Lung microvascular endothelial cell (primary cell): Measurements from ENCODE around the gene PIK3R1. TPM values are rescaled to one million over a fixed set of nuclear protein-coding genes. Genes with fewer than 3 reads are reported as not detected.

Source experiments
- DNase-seq, 2 donors: peaks; one replicate each; pipeline versions ENCODE4 v3.0.0 to v3.0.0-alpha.2; 2010; ENCODE audit warnings: low read depth in 2 of 2
- total RNA-seq: library from RNA; depleted of rRNA; stranded (reverse); fragments of >200 nt; gene quantifications from 2 replicates; pipeline ENCODE4 v1.2.1, GENCODE V29; 2014

The PIK3R1 gene
- total RNA-seq = 22.9 and 26.4 TPM in 2 replicates

GRCh38 chr5:68215208-68215897 is at the start of gene PIK3R1:
TSS of gene PIK3R1 (plus strand) at chr5:68215756. CDS start at chr5:68226676, 10,920 bp downstream.
- DNase-seq = peak; percentile 96 to 97

- DNase-seq = no peak
Observed at GRCh38 chr5:68167195-68167651, 48.3 kb upstream of the PIK3R1 start.

DNA sequence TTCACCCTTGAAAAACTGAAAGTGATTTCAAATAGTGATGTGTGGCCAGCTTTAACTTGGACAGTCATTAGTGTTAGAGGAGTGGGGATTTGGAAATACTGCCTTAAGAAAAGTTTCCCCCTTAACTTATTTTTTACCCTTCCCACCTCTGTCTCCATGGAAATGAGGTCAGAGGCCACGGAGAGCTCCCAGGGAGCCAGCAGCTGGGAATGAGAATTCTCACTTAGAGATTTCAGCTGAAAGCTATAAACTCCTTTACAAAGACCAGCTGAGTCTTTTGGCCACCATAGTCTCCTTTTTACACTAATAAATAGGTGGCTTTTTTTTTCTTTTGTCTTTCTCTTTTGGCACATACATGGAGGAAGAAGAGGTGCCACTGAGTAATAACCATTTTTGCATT is 45.7 kb upstream of the PIK3R1 start:
- no peak for DNase-seq

DNA sequence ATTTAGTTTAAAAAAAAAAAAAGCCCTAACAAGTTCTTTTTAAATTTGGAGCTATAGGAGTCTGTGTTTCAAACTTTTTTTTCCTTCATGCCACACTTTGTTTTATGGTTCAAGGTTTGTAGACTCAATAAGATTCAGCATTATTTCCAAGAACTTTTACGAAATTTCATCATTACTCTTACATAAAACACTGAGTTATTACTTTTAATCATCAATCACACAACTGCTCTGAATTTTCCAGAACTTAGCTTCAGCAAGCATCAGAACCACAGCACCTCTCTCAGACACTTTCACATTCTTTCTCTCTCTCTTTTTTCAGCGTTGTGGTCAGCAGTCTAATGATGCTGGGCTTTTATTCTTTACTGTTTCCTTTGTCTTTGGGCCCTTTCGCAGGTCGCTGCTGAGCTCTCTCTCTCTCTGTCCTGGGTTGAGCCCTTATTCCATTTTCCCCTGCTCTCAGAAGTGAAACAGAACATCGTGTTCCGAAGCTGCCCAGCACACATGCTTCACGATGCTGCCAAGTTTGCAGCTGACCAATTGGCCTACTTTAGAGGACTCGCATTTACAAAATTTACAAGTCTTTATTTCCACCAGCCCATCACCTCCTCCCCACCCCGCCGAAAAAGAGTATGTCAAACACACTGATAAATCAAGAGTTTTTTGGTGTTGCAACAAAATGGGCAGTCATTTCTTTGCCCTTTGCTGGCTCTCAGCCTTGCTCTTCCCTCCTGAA is 44.6 kb upstream of the PIK3R1 start:
- DNase-seq = peak in 1 of 2 donors; percentile 1

DNA sequence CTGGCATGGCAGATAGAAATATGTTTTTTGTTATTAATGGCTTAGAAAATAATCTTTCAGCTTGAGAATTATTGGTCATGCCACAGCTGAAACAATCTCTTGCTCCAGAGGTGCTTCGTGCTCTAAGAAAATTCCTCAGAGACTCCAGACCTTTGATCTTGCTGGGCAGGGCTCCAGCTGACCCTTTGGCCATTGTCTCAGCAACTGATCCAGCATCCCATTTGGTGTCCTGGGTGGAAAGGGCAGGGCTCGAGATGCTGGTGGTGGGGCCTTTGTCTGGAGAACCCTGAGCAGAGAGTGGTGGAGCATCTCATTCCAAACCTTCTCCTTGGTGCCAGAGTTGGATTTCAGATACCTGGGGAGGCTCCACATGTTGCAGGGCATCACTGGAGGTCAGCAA is 43.2 kb upstream of the PIK3R1 start:
- no peak for DNase-seq

DNA sequence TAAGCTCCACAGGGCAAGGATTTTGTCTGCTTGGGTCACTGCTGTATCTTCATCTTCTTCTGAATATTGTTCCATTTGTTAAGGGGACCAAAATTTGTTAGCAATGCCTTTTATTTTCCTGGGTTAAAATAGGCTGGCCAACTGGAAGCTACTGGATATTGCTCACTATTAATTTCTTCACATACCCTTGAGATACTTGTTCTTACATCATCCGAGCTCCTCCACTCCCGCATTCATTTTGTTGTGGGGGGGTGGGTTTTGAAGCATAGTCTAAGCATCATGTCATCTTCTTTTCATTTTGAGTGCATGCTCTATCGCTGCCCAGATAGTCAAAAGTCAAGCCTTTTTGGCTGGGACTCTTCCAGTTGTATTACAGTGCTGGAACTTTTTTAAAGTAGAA is 42.5 kb upstream of the PIK3R1 start:
- no peak for DNase-seq

DNA sequence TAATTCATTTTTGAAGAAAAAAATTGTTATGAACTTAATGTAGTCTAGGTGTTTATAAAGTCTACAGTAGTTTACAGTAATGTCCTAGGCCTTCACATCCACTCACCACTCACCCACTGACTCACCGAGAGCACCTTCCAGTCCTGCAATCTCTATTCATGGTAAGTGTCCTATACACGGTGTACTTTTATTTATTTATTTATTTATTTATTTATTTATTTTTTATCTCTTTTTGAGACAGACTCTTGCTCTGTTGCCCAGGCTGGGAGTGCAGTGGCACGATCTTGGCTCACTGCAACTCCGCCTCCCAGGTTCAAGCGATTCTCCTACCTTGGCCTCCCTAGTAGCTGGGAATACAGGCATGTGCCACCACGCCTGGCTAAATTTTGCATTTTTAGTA is 39.3 kb upstream of the PIK3R1 start:
- DNase-seq = no peak

GRCh38 chr5:68176802-68177479 is 38.6 kb upstream of the PIK3R1 start:
- DNase-seq = no peak

GRCh38 chr5:68177676-68178075 is 37.9 kb upstream of the PIK3R1 start:
- no peak for DNase-seq

DNA sequence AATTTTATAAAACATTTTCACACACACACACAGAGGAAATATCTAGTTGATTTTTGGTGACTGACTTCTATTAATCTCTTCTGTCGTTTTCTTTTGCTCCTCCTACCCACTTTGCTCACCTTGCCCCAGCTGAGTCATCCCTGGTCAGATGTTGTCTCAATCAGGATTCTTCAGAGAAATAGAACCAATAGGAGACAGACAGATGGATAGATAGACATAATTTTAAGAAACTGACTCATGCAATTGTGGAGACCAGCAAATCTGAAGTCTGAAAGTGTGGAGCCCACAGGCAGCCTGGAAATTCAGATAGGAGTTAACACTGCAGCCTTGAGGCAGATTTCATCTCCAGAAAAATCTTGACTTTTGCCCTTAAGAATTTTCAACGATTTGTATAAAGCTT is 37.0 kb upstream of the PIK3R1 start:
- no peak for DNase-seq

GRCh38 chr5:68180121-68181038 is 35.2 kb upstream of the PIK3R1 start:
- no peak for DNase-seq

GRCh38 chr5:68181039-68181599 is 34.4 kb upstream of the PIK3R1 start:
- no peak for DNase-seq

DNA sequence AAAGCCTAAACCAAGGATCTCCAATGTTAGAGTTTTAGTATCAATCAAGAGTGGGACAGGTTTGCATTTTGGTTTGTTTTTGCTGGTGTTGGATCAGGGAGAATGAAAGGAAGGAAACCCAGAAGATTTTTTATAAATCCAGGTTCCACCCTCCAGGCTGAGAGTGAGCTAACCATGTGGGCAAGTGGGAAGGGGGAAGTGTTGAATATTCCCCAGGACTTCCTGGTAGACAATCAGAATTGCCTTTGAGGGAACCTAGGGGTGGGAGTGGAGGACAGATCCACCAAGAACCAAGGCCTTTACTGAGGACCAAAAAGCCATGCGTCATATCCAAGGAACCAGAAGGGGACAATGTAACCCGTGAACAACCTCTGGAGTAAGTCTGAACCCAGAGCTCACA is 33.5 kb upstream of the PIK3R1 start:
- no peak for DNase-seq

DNA sequence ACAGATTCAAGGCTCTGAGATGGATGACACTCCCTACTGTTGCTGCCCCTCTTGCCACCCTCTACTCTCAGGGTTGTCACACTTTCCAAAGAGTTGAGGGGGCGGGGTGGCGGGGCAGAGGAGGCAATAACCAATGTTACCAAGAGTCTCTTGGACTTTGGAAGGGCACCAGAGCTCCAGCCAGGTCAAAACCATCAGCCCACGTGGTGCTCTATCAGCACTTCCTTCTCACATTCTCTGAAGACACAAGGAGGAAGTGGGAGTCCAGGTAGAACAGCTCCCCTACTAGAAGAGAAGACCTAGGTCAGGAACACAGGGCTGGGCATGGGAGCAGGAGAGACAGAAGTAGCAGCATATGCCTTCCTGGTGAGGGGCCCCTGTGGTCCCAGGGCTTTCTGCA is 33.0 kb upstream of the PIK3R1 start:
- no peak for DNase-seq

DNA sequence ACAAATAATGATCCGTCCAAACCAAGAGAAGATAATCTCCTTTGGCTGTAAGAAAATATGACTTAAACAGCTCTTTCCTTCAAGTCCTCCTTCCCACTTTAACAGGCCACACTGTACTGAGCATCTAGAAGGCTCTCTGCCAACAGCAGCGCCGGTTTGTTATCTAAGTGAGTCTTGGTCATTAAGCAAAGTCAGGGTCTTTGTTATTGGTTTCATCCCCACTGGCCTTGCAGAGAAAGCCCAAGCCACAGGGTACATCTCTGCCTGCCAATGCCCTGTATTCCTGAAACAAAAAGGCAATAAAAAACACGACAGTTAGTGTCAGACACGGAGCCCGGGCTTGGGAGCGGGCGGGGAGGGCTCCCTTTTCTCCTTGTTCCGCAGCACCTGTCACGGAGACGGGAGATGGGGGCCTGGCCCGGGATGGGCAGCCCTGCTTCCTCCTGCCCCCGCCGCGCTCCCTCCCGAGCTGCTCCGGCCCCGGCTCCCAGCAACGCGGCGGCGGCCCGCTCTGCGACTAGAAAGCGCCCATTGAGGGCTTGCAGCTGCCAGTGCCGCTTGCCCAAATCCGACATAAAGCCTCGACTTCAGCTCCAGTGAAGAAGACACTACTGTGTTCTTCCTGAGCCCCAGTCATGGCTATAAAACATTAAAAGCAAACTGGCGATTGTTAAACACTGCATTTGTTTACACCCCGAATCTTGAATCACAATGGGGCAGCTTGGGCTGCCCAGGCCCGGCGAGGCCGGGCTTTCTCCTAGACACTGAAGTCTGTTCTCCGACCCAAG is 28.1 kb upstream of the PIK3R1 start:
- DNase-seq = no peak

GRCh38 chr5:68189171-68189570 is 26.4 kb upstream of the PIK3R1 start:
- DNase-seq = peak in 1 of 2 donors; percentile 19

DNA sequence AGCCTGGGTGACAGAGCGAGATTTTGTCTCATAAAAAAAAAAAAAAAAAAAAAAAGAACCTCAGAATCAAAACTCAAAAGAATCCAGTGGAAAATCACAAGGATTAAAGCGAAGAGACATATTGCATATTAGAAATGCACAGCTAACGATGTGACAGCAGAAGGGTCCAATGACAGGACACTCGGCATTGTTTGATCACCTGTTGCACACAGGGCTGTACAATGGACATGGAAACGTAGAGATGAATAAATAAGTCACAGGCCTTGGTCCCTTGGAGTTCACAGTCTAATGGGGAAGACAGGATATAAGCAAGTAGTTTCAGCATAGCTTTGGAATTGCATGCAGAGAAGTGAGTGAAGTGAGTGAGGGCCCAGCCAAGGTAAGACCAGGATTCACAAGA is 25.9 kb upstream of the PIK3R1 start:
- DNase-seq = no peak

DNA sequence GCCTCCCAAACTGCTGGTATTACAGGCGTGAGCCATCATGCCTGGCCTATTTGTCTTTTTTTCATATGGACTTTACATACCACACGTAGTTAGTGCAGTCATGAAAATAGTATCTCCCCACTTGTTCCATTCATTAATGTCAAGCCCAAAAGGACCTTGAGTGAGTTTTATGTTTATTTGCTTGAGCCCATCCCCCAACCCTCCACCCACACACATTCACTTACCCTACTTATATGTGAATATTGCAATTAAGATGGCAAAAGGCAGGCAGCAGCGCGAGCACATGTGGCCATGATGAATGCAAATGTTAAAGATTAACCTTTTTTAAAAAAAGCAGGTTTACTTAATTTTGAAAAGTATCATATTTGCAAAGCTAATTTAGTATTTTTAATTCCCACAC is 24.9 kb upstream of the PIK3R1 start:
- no peak for DNase-seq

GRCh38 chr5:68191083-68191791 is 24.3 kb upstream of the PIK3R1 start:
- DNase-seq = no peak

GRCh38 chr5:68192679-68193060 is 22.9 kb upstream of the PIK3R1 start:
- DNase-seq = no peak
